OCI-LY1 (cell line): Measurements from ENCODE around the gene TKTL1.

ENCODE experiments used
- EZH2 ChIP-seq: fragments of 200-600 bp; sonication (generic), shearing (Covaris generic); IDR thresholded peaks from 2 replicates; pipeline ENCODE4 v1.8.0; 2017; ENCODE audit warnings: borderline replicate concordance, mixed run types, mild to moderate bottlenecking, antibody characterized with exemption, low read length, moderate library complexity, mixed read lengths
- TF ChIP-seq, protein P1 (sequence below): fragments of 200-600 bp; sonication (generic), shearing (Covaris generic); IDR thresholded peaks from 2 replicates; pipeline ENCODE4 v1.5.1; 2017; ENCODE audit warnings: mild to moderate bottlenecking, antibody characterized with exemption, low read length, moderate library complexity, mixed read lengths

DNA sequence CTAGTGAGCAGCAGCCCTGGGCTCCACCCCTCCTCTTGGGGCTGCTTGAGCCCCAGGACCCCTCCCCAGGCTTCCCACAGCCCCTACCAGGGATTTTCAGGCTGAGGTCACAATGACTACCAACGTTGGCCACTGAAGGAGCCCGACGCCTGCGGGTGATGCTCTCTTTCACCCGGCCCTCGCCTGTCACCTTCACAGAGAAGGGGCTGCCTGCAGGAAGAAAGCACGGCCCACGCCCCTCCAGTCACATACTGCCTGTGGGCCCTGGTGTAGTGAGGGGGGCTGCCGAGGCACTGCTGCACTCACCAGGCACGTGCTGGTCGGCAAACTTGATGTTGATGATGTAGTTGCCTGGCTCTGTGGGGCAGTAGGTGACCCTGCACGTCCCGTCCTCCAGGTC lies 56.9 kb downstream of the TKTL1 start:
- TF ChIP-seq, protein P1, sequence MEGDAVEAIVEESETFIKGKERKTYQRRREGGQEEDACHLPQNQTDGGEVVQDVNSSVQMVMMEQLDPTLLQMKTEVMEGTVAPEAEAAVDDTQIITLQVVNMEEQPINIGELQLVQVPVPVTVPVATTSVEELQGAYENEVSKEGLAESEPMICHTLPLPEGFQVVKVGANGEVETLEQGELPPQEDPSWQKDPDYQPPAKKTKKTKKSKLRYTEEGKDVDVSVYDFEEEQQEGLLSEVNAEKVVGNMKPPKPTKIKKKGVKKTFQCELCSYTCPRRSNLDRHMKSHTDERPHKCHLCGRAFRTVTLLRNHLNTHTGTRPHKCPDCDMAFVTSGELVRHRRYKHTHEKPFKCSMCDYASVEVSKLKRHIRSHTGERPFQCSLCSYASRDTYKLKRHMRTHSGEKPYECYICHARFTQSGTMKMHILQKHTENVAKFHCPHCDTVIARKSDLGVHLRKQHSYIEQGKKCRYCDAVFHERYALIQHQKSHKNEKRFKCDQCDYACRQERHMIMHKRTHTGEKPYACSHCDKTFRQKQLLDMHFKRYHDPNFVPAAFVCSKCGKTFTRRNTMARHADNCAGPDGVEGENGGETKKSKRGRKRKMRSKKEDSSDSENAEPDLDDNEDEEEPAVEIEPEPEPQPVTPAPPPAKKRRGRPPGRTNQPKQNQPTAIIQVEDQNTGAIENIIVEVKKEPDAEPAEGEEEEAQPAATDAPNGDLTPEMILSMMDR: no peak
- TF ChIP-seq EZH2: no peak
